AG10803 (cell line): ENCODE results near the gene TRPM5.

Experiments
- DNase-seq: peaks from one replicate; pipeline ENCODE4 v3.0.0; 2010; ENCODE audit warnings: low read depth
- H3K4me3 ChIP-seq: 2 replicates; pipeline ENCODE4 v1.5.1; 2011; ENCODE audit warnings: mild to moderate bottlenecking, low read length, control low read depth
- CTCF ChIP-seq: conservative IDR thresholded peaks from 2 replicates; pipeline ENCODE4 v1.5.1; 2011; ENCODE audit warnings: mild to moderate bottlenecking, low read length, control low read depth, inconsistent platforms

The TRPM5 gene

GRCh38 chr11:2463766-2464277, 19.5 kb upstream of the TRPM5 start:
- no peak overlapping the region for H3K4me3 ChIP-seq
- TF ChIP-seq CTCF = no peak
- no peak for DNase-seq

- H3K4me3 ChIP-seq = no peak overlapping the region
- no peak for DNase-seq
- no peak for TF ChIP-seq CTCF
Measured at GRCh38 chr11:2462986-2463765, 18.9 kb upstream of the TRPM5 start.

- no peak for TF ChIP-seq CTCF
- DNase-seq = no peak
- H3K4me3 ChIP-seq = no peak overlapping the region
Measured at GRCh38 chr11:2462543-2462985, 18.2 kb upstream of the TRPM5 start.

GRCh38 chr11:2461956-2462542, 17.7 kb upstream of the TRPM5 start:
- H3K4me3 ChIP-seq = no peak overlapping the region
- TF ChIP-seq CTCF = no peak
- no peak for DNase-seq

GRCh38 chr11:2461253-2461955, 17.1 kb upstream of the TRPM5 start:
- DNase-seq = no peak
- TF ChIP-seq CTCF = no peak
- no peak overlapping the region for H3K4me3 ChIP-seq

GRCh38 chr11:2460540-2461252, 16.4 kb upstream of the TRPM5 start:
- no peak for DNase-seq
- TF ChIP-seq CTCF = no peak
- H3K4me3 ChIP-seq = no peak overlapping the region
